Activated T-helper 1 cell treated with Interleukin-2 at 50 U/mL for 16 hours (primary cell): Measurements from ENCODE around the gene FBXW7.
"Not testable (repeated sequence)": the region's sequence is repeated elsewhere in the genome, so short reads cannot be mapped to it uniquely, and the experiment has no call there.

Experiments
- DNase-seq: peaks from one replicate; pipeline ENCODE4 v3.0.0-alpha.2; 2020; ENCODE audit warnings: low read depth

FBXW7 gene, protein sequence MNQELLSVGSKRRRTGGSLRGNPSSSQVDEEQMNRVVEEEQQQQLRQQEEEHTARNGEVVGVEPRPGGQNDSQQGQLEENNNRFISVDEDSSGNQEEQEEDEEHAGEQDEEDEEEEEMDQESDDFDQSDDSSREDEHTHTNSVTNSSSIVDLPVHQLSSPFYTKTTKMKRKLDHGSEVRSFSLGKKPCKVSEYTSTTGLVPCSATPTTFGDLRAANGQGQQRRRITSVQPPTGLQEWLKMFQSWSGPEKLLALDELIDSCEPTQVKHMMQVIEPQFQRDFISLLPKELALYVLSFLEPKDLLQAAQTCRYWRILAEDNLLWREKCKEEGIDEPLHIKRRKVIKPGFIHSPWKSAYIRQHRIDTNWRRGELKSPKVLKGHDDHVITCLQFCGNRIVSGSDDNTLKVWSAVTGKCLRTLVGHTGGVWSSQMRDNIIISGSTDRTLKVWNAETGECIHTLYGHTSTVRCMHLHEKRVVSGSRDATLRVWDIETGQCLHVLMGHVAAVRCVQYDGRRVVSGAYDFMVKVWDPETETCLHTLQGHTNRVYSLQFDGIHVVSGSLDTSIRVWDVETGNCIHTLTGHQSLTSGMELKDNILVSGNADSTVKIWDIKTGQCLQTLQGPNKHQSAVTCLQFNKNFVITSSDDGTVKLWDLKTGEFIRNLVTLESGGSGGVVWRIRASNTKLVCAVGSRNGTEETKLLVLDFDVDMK

DNA sequence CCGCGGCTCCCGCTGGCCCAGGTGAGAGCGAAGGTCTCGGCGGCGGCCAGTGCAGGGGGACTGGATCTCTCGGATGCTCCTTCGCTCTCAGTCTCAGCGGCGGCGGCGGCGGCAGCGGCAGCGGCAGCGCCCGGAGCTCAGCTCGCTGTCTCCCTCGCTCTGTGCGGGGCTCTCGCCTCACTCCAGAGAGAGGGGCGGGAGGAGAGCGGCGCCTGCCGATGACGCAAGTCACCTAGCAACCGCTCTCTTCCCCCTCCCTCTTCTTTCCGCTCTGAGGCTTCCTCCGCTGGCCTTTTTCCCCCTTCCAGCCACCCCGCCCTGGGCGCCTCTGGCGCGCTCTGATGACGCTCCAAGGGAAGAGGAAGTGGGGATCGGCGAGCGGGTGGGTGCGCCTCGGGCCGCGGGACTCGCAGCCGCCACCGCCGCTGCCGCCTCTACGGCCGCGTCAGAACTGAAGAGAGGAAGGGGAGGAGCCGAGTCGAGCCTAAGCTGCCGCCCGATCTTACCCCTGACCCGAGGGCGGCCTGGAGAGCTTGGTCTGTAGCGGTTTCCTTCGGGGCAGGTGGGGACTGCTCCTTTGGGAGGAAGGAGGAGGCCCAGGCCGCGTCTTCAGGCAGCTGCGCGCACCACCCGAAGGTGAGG, at the start of gene FBXW7:
Gene FBXW7 (minus strand): TSS at position 190 of the 642 bp plus-strand sequence. CDS start 124,289 bp downstream, outside the sequence.
- peak; percentile 100 for DNase-seq

GRCh38 chr4:152585023-152585441, 49.1 kb upstream of the FBXW7 start:
- no peak for DNase-seq

GRCh38 chr4:152581536-152582160, 45.8 kb upstream of the FBXW7 start:
- DNase-seq, result no peak

DNA sequence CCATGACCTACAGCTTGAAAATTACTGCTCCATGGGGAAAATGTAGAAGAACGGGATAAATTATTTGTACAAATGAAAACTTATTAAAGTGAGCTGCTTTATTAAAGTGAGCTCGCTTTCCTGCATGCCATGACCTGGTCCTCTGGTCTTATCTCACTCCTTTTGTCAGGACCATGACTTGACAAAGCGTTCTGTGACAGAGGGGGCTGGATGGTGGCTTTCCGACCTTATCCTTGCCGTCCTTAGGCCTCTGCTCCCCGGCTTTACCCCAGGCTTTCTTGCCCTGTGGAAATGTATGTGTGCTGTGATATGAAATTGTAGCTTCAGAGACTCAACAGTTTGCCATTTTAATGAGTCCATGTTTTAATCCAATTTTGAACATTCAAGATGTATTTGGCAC, 44.0 kb upstream of the FBXW7 start:
- no peak for DNase-seq

- no peak for DNase-seq
These were observed 43.3 kb upstream of the FBXW7 start for GRCh38 chr4:152579107-152579764.

- no peak for DNase-seq
These were observed 42.8 kb upstream of the FBXW7 start for GRCh38 chr4:152578670-152579069.

DNA sequence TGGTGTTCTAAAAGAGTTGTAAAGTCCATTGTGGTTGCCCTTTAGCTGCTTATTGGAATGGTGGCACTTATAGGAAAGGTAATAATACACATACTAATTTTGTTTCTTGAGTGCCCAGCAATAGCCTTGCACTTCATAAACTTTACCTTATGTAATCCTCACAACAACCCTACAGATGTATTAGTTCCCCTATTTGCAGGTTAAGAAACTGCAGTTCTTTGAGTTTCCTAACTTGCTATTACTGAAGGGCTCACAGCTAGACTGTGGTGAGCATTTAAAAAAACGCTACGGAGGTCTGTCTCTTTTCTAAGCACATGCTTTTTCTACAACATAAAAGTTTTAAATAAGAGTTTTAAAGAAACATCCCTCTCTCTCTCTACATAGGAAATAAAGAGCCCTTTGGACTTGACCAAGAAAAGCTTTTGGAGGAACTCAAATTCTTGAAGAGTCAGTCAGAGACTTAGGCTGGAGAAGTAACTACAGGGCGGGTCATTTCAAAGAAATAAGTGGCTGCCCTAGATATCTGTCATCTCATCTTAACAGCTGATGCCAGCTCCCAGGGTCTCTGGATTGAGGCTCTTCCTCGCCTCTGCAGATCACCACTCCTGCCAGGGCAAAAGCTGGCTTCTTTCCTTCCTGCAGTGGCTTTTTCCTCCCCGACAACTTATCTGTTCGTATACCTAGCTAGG, 42.0 kb upstream of the FBXW7 start:
- no peak for DNase-seq

DNA sequence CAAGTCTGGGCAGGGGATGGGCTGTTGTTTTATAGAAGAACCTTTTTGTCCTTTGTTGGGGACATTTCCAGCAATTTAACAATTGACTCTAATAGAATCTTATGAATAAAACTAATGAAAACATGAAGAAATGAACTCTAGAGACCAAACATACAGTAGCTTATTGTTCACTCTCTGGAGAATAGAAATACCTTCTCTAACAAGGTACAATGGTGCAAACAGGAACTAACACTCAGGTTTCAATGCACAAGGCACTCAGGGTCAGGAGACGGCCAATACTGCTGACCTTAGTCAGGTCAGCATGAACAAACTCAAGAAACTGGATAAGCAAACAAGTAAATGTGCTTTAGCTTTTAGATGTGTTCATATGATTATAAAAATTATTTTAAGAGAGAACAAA, 39.6 kb upstream of the FBXW7 start:
- DNase-seq, result no peak

DNA sequence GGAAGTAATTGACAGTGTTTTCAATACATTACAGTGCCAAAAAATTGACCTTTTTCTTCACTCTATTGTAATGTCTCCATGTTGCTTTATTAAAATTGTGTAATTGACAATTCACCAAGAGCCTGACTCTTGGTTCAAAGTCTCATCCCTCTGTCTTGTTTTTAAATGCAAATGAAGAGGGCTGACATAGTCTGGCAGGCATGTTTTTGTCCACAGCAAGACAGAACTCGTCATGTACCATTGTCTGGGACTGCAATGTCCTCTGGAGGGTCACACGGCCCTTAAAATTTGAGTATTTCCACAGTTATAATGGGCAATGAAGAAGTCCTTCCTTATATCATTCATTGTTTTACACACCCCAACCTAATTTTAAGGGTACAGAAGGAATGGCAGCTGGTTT, 38.0 kb upstream of the FBXW7 start:
- no peak for DNase-seq

GRCh38 chr4:152572417-152573086, 36.7 kb upstream of the FBXW7 start:
- DNase-seq, result no peak

DNA sequence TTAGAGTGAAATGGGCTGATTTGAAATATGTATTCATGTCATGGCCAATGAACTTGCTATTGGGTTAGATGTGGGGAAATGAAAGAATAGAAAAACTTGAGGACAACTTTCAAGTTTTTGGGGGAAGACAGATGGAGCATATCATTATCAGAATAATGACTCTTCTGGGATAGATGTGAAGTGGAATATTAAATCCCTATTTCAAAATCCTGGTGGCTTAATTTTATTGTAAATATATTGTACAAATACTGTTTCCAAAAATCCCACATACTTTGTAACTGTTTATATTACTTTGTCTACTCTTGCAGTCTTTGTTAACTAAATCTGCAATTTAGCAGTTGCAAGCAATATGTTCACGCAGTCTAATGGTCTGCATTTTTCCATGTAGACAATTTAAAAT, 35.9 kb upstream of the FBXW7 start:
- no peak for DNase-seq

GRCh38 chr4:152571296-152571695, 35.4 kb upstream of the FBXW7 start:
- DNase-seq, result no peak

- DNase-seq, result no peak
These were observed 29.4 kb upstream of the FBXW7 start for GRCh38 chr4:152565333-152565732.

DNA sequence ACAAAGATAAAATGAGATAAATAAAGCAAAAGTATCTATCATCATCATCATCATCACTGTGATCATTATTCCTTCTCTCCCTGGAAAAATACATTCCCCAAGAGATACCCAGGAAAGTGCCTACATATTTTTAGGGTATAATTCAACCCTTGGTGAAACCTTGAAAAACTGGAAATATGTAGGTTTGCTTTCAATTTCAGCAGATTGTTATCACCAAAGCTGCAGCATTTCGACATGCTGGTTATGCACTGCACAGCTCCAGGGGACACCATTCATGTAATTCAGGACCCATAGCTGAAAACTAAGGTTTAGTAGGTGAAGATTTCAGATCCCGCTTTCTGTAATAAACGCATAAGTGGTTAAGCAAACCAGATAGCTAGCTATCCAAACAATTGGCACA, 28.4 kb upstream of the FBXW7 start:
- no peak for DNase-seq

- no peak for DNase-seq
These were observed 27.3 kb upstream of the FBXW7 start for GRCh38 chr4:152563209-152563608.

DNA sequence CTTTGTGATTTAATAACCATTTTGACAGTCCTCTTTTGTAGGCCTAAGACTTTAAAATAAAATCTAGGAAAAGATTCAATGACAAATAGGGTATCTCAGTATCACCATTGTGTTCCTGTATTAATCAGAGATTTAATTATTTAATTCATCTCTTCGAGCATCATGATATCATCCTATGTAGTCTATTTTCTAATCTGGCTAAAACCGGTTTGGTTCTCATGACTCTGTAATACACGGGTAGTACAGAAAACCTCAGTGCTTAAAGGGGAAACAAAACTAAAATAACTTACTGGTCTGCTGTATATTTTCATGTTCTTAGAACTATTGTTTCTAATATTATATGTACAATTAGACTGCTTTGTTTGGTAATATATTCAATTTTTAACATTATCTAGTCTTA, 23.7 kb upstream of the FBXW7 start:
- no peak for DNase-seq

DNA sequence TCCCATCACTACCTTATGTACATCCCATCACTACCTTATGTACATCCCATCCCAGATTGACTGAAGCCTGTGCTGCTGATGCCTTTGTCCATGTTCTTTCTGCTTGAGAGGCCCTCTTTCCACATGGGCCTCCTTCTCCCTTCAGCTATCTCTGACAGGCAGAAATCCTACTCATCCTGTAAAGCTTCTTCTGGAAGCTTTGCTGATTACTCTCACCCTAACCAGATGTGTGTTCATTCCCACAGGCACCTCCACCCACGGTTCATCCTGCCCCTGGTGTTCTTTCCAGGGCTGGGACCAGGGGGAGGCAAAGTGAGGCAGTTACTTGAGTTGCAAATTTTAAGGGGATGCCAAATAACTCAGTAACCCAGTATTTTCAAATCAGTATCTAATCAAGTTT, 22.5 kb upstream of the FBXW7 start:
- DNase-seq, result no peak

GRCh38 chr4:152556834-152557233, 20.9 kb upstream of the FBXW7 start:
- DNase-seq, result no peak

- no peak for DNase-seq
These were observed 20.4 kb upstream of the FBXW7 start for GRCh38 chr4:152556283-152556682.

GRCh38 chr4:152554742-152555141, 18.9 kb upstream of the FBXW7 start:
- DNase-seq, result no peak

- DNase-seq, result not testable (repeated sequence)
These were observed 14.8 kb upstream of the FBXW7 start for GRCh38 chr4:152550687-152551086.
